HG03064 (cell line): ENCODE data around the gene C4orf36.

ENCODE experiments used
- ATAC-seq: cut with Tn5 transposase; IDR thresholded peaks from one replicate; pipeline ENCODE4 v1.9.1; 2021; ENCODE audit warnings: low read depth; ENCODE audit not compliant: unreplicated experiment

The C4orf36 gene, protein sequence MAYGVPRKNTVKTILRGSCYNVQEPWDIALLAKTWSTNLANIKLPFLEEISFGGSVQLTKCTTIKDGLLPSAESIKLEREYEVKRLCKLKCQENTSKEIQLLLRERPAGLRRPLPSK

DNA sequence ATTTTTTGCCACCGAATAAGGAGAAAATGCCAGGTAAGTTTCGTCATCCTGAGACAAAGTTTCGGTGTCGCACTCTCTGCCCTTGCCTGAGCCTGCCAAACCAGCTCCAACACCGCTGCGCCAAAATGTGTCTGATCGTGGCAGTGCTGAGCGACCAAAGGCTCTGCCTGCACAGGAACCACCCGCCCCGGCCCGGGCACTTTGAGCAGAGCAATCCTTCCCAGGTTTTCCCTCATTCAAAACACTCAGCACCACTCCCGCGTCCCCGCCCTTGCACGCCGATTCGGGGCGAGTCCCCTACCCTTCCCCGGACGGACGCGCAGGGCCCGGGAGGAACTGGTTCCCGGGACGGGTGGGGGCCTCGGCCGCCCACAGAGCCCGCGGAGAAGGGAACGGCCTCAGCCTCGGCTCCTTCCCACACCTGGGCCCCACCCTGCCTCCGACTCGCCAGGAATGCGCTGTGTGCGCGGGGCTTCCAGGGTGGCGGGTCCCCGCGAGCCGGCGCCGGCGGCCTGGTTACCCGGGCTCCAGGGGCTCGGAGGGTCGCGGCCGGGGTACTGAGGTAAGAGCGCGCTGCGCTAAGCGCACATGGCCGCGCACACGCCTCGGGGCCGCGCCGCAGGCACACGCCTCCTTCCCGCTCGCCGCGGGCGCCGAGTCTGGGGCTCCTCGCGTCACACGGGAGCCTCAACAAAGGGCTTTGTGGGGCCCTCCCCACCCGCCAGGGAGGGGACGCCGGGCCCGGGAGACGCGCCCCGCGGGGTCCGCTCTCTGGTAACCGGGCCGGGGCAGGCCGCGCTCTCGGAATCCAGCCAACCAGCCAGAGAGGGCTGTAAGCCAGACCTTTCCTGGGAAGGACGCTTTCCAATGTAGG, at the start of gene C4orf36:
Gene C4orf36, minus strand, starts transcription at position 661 of the 874 bp plus-strand sequence. CDS start 902 bp downstream, outside the sequence.
- ATAC-seq, result peak; percentile 57

DNA sequence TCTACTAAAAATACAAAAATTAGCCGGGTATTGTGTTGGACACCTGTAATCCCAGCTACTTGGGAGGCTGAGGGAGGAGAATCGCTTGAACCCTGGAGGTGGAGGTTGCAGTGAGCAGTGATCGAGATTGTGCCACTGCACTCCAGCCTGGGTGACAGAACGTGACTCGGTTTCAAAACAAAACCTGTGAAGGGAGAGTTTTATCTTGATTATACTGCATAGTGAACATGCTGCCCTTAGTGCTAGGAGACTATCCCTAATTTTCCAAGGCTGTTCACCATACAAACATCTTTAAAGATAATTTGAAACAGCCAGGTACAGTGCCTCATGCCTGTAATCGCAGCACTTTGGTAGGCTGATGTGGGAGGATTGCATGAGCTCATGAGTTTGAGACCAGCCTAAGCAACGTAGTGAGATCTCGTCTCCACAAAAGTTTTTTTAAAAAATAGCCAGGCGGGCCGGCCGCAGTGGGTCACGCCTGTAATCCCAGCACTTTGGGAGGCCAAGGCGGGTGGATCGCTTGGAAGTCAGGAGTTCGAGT, 48.8 kb upstream of the C4orf36 start:
- no peak for ATAC-seq

DNA sequence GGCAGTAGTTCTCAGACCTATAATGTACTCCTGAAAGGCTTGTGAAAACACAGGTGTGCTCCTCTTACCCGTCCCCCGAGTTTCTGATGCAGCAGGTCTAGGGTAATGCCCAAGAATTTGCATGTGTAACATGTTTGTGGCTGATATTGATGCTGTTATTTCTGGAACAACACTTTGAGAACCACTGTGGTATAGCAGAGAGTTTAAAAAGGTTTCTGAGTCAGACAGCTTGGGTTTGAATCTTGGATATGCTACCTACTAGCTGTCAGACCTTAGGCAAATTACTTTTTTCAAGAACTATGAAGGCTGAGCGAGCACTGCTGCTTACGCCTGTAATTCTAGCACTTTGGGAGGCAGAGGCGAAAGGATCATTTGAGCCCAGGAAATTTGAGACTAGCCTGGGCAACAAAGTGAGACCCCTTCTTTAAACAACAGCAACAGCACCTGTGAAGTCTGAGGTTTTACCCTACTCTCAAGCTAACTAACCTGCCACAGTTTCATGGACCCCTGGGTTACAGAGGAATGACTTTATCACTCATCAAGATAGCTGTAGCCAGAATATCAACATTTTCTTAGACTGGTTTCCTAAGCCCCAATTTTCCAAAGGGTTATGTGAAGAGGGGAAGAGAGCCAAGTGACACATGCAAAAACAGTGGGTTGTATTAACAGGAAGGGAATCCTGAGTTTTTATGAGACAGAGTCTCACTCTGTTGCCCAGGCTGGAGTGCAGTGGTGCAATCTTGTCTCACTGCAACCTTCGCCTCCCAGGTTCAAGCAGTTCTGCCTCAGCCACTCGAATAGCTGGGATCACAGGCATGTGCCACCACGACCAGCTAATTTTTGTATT, 47.7 kb upstream of the C4orf36 start:
- ATAC-seq, result peak; percentile 52

DNA sequence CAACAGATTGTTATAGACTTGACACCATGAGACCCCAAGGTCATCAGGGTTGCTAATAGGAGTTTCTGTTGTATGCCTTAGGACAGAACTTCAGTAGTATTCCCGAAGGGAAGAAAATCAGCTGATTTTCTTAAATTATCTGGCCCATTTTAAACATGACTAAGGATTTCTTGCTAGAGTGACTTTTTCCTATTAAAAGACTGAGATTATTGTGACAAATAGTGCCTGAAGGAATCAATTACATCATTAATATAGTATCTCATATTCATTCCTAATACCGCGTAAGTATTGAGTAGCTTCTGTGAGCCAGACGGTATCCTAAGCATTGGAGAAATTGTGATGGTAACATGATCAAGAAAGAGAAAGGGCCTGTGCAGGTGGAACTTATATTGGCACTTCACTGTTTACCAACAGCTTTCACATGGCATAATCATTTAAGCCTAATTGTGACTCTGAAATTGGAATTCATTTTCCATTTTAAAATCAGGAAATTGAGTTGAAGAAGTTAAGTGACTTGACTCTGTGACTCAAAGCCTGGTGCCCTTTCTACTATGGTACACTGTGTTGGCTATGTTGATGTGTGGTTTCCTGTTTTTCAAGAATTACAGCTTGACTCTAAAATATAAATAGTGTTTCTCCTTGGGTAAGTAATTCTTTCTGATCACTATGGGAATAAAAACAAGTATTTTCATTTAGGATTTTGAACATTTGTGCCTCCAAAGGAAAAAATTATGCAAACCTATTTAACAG, 46.7 kb upstream of the C4orf36 start:
- ATAC-seq, result no peak

DNA sequence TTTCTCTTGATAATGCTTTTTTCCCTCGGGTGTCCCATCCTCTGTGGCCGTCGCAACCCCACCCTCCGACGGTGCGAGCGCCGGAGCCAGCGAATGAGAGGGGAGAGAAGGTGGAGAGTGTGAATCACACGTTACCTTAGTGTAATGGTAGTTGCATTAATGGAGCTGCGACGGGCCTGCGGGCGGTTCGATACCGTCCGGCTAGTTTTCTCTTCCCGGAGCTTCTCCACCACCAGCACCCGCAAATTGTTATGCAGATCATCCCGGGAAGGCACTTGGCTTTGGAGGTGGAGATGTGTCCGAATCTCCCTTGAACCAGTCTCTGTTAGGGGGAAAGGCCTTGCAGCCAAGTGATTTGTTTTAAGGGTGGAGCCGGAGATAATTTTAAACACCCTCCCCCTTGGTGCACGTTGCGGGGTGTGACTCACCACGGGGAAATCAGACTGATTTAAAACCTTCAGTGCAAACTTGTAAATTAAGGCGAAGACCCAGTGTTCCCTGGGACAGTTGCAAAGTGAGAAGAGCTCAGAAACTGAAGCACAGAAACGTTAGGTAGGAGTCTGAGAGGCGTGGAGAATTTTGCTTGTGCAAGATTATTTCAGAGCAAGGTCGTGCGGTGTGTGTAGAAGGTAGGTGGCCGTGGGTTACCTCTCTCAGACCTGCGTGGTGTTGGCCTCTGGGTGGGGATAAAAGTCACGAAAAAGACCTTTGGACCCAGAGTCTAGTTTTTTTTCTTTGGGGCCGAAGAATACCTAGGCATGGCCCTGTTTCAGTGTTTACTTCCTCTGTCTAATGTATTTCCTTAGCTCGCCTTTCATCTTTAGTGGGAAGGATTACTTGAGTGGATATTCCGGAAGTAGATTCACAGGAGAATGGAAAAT, 43.9 kb upstream of the C4orf36 start:
- ATAC-seq, result peak; percentile 26

DNA sequence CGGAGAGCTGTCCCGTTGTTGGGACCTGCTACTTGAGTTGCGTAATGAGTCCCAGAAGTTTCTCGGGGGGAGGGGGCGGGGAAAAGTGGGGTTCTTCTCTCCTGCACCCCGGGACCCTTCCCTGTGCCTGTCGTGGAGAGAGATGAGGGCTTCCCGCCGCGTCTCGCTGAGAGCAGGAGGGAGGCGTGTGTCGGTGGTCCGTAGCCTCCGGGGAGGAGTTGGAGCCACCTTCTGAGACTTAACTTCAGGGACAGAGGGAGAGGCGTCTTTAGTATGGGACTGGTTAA, 43.3 kb upstream of the C4orf36 start:
- no peak for ATAC-seq

DNA sequence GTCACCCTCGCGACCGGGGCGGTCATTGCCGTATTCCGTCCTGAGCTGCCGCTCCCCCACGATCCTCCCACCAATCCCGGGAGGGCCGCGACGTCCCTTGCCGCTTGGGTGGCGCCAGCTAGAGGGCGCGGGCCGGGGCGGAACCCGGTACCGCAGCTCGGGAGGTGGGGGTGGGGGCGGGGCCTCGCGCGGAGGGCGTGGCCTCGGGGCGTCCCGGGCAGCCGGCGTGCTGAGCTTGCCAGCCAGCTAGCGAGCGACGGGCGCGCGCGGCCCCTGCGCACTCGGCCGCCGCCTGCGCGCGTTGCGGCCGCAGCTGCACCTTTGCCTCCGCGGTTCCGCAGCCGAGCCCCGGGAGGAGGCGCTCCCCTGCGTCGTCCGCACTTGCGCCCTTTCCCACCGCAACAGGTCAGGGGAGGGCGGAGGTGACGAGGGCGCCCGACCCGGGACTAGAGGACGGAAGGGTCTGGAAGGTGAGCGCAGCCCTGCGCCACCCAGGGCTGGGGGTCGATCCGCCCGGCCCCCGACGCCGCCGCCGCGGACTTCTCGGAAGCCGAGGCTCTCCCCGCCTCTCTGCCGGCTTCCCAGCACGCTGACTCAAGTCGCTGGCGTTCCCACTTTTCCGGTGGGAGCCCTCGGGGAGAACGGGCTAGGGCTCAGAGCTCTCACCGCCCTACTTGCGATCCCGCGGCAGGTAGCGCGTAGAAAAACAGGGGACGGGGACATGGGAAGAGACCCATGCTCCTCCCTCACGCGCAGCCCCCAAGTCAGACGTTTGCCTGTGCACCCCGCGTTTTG, 42.7 kb upstream of the C4orf36 start, which contains the start of gene AFF1:
Gene AFF1, plus strand, starts transcription at position 241 of the 795 bp plus-strand sequence. CDS start 13,523 bp downstream, outside the sequence.
- ATAC-seq, result peak; percentile 46

DNA sequence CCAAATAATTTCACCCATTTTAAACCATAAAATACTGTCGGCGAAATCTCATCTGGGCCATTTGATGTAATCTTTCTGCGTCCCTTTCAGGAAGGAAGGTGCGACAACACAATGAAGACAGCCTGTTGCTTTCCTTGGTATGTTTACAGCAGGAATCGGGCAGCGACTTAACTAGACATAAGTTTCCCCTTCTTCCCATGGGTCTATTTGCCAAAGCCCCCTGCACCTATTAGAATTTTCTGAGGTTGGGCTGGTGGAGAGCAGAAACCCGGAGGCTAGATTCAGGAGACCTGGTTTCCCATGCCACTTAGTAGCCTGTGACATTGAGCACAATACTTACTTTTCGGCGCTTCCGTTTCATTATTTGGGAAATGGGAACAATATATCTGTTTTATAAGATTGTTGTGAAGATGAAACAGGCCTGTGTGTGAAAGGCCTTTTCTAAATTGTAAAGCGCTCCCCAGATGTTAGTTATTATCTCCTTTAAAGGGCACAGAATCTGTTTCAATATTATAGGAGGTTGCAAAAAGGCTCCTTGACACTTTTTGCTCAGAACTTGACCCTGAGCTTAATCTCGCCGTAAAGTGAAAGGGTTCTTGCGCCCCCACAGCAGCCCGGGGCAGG, 42.0 kb upstream of the C4orf36 start:
- no peak for ATAC-seq

DNA sequence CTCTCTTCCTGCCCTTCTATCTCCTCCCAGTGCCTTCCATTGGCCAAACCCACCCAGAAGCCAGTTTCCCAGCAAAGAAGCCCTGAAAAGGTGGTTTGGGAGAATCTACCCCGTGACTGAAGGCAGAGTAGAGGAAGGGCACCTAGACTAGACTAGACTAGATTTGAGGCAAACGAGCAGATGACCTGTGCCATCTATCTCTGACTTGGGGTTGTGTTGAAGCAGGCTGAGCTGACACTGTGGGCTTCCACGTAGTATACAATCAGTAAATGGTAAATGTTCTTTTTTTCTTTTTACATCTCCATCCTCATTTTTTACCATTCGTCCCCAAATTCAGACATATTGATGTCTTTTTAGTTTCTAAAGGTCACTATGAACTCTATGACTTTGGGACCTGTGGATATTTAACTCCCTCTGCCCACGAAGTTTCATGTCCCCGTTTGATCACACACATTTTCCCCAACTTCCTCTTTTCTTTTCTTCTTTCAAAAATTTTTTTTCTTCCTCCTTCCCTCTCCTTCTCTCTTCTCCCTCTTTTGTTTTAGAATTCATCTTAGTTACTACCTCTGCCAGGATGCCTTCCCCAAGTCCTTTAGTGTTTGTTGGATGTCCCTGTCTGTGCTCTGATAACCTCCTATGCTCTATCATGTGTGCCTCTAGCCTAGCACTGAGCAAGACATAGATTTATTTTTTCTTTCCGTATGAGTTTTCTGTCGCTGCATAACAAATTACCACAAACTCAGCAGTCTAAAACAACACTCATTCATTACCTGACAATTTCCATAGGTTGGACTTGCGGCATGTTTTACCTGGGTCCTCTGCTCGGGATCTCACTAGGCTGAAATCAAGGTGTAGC, 36.4 kb upstream of the C4orf36 start:
- ATAC-seq, result no peak

DNA sequence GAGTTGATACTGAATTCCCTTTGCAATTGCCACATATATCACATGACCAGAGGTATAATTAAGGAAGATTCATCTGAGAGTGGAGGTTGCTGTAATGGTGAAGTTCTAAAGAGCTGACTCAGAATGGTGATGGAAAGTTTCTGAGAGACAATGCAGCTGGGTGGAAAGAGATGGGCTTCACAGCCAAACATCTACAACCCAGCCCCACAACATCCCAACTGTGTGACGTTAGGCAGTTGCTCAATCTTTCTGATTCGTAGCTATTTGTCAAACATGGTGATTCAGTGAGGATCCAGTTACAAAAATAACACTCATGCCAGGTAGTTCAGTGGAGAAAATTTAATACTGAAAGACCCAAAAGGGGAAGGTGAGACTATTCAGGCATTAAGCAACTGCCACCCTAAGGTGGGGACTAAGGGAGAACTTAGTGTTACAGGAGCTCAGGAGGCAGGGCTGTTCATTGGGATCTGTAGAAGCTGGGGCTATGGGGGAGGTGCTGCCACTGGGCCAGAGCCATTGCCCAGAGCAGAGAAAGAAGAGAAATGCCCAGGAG, 35.7 kb upstream of the C4orf36 start:
- ATAC-seq, result no peak

DNA sequence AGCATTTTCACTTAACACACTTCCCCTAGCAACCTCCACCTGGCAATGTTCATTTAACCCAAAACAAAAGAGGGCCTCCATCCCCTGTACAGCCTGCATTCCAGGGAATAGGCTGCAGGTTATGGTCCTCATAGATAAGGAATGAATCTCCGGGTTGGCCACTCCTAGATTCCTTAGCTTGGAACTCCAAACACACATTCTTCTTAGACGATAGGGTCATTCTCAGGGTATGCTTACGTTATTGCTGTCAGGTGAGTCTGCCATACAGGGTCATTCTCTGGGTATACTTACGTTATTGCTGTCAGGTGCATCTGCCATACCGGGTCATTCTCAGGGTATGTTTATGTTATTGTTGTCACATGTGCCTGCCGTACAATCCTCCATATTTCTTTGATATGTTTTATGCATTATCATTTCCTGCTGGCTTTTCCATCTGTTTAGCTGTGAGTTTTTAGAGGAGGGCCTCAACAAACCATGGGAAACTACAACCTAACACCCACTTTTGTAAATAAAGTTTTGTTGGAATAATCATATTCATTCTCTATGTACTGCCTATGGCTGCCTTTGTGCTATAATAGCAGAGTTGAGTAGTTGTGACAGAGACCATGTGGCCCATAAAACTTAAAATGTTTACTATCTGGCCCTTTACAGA, 34.3 kb upstream of the C4orf36 start:
- ATAC-seq, result no peak

DNA sequence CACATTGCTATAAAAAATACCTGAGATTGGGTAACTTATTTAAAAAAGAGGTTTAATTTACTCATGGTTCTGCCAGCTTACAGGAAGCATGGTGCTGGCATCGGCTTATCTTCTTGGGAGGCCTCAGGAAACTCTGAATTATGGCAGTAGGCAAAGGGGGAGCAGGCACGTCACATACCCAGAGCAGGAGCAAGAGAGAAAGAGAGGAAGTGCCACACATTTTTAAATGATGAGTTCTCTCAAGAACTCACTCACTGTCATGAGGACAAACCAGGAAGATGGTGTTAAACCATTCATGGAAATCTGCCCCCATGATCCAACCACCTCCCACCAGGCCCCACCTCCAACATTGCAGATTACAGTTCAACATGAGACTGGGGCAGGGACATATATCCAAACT, 32.6 kb upstream of the C4orf36 start:
- ATAC-seq, result no peak

DNA sequence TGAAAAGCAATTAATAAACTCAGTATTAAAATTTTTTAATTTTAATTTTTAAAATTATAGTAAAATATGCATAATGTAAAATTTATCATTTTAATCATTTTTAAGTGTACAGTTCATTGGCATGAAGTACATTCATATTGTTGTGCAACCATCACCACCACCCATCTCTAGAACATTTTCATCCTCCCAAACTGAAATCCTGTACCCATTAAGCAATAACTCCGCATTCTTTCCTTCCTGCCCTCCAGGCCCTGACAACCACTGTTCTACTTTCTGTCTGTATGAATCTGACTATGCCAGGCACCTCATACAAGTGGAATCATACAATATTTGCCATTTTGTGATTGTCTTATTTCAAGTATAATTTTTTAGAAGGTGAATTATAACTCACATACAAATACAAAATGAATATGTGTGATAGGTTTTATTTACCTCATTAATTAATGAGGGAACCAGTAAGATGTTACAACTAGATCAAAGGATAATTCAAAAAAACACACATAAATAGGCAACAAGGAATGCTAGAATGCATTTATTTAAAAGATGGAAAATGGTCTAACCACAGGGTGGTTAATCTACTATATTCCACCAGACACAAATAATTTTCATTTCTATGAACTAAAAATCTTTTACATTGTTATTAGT, 29.5 kb upstream of the C4orf36 start:
- ATAC-seq, result no peak

DNA sequence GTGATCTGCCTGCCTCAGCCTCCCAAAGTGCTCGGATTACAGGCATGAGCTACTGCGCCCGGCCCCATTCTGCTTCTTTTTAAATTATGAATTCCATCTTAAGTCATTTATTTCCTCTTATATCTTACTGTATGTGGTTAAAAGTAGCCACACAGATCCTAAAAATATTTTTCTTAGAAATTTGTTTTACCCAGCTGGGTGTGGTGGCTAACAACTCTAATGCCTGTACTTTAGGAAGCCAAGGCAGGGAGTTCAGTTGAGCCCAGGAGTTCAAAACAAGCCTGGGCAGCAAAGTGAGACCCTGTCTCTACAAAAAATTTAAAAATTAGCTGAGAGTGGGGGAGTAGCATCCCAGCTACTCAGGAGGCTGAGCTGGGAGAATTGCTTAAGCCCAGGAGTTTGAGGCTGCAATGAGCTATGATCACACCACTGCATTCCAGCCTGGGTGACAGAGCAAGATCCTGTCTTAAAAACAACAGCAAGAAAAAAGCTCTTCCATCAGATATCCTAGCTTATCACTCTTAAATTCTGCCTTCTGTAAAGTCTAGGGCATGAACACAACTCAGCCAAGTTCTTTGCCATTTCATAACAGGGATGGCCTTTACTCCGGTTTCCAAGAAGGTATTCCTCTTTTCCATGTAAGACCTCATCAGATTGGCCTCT, 27.5 kb upstream of the C4orf36 start:
- ATAC-seq, result no peak

DNA sequence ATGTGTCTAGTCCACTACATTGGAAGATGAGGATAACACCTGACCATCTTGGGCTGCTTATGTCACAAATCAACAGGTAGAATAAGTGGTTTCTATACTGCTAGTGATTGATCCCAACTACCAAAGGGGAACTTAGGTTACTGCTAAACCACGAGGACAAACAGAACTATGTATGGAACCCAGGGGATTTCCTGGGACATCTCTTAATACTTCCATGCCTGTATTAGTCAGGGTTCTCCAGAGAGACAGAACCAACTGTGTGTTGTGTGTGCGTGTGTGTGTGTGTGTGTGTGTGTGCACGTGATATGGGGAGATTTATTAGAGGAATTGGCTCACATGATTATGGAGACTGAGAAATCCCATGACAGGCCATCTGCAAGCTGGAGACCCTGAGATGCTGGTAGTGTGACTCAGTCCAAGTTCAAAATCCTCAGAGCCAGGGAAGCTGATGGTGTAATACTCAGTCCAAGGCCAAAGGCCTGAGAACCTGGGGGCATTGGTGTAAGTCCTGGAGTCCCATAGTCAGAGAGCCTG, 26.4 kb upstream of the C4orf36 start:
- no peak for ATAC-seq
